ENCODE data around the gene RAPGEF1.

RAPGEF1 gene

DNA sequence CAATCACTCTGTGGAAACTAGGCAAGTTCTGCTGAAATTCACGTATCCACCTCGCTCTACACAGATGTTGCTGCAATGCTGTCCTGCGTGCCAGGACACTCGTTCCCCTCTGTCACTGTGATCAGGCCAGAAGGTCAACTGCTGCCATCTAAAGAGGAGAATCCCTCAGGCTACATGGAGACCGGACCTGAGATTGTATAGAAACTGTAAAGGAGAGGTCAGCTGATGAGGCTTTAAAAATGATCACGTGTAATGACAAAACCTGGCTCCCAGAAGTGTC is 114.4 kb downstream of the RAPGEF1 start:
- TF ChIP-seq, protein P1, sequence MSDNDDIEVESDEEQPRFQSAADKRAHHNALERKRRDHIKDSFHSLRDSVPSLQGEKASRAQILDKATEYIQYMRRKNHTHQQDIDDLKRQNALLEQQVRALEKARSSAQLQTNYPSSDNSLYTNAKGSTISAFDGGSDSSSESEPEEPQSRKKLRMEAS (IDR thresholded peaks at IDR 0.05), result no peak
- no peak for TF ChIP-seq CREB1 (IDR thresholded peaks at IDR 0.05; ENCODE audit: low read depth)
- TF ChIP-seq CEBPB (IDR thresholded peaks at IDR 0.05), result no peak
- TF ChIP-seq, protein P2, sequence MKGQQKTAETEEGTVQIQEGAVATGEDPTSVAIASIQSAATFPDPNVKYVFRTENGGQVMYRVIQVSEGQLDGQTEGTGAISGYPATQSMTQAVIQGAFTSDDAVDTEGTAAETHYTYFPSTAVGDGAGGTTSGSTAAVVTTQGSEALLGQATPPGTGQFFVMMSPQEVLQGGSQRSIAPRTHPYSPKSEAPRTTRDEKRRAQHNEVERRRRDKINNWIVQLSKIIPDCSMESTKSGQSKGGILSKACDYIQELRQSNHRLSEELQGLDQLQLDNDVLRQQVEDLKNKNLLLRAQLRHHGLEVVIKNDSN (IDR thresholded peaks at IDR 0.05), result no peak
- TF ChIP-seq RAD21 (IDR thresholded peaks at IDR 0.05; ENCODE audit: low read depth), result no peak
- TF ChIP-seq ZBTB7A (IDR thresholded peaks at IDR 0.05; ENCODE audit: low read depth), result no peak
- no peak for TF ChIP-seq YY1 (IDR thresholded peaks at IDR 0.05; ENCODE audit: low read depth)
- no peak for TF ChIP-seq EGR1 (IDR thresholded peaks at IDR 0.05)
- TF ChIP-seq, protein P3, sequence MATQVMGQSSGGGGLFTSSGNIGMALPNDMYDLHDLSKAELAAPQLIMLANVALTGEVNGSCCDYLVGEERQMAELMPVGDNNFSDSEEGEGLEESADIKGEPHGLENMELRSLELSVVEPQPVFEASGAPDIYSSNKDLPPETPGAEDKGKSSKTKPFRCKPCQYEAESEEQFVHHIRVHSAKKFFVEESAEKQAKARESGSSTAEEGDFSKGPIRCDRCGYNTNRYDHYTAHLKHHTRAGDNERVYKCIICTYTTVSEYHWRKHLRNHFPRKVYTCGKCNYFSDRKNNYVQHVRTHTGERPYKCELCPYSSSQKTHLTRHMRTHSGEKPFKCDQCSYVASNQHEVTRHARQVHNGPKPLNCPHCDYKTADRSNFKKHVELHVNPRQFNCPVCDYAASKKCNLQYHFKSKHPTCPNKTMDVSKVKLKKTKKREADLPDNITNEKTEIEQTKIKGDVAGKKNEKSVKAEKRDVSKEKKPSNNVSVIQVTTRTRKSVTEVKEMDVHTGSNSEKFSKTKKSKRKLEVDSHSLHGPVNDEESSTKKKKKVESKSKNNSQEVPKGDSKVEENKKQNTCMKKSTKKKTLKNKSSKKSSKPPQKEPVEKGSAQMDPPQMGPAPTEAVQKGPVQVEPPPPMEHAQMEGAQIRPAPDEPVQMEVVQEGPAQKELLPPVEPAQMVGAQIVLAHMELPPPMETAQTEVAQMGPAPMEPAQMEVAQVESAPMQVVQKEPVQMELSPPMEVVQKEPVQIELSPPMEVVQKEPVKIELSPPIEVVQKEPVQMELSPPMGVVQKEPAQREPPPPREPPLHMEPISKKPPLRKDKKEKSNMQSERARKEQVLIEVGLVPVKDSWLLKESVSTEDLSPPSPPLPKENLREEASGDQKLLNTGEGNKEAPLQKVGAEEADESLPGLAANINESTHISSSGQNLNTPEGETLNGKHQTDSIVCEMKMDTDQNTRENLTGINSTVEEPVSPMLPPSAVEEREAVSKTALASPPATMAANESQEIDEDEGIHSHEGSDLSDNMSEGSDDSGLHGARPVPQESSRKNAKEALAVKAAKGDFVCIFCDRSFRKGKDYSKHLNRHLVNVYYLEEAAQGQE (IDR thresholded peaks at IDR 0.05; ENCODE audit: low read depth), result no peak
- TF ChIP-seq FOXM1 (IDR thresholded peaks at IDR 0.05; ENCODE audit: borderline replicate concordance, low read depth), result no peak
- TF ChIP-seq TEAD4 (IDR thresholded peaks at IDR 0.05), result no peak
- no peak for TF ChIP-seq TAF1 (IDR thresholded peaks at IDR 0.05; ENCODE audit: low read depth)
- no peak for TF ChIP-seq EP300 (IDR thresholded peaks at IDR 0.05; ENCODE audit: borderline replicate concordance)
- no peak for TF ChIP-seq NFIC (IDR thresholded peaks at IDR 0.05)
- no peak for TF ChIP-seq TCF12 (IDR thresholded peaks at IDR 0.05; ENCODE audit: low read depth)

DNA sequence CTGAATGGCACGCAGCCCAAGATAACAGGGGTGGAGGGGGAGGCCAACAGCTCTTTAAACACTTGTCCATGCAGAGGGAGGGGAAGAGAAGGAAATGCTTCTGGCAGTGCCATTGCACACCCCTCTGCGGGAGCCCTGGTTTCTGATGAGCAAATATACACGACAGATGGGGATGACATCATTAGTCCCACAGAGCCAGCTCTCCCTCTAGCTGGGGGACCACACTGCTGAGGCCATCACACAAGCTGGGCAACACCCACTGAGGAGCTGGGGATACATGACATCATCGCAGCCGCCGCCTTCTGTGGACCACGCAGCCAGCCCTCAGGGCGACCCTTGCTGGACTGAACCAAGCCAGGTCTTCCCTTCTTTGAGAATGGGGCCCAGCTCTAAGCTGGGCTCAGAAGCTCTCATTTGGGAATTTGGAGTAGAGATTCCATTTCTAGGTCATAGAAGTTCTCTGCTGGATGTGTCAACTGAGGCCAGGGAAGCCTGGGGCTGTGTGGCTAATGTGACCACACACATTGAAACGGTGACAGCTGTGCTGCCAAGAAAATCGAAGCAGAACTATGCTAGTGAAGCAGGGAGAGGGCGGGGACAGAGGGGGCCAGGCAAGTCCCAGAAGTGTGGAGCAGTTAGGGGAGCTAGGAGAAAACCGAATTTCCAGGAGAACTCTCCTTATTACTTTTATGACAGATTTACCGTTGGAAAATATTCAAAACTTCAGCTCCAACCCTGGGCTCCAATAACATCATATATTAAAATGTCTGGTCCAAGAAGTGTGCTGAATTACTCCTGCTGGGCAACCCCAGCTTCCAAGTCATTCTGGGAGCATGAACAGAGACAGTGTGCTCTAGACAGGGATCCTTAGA is 115.0 kb downstream of the RAPGEF1 start:
- TF ChIP-seq TAF1 (IDR thresholded peaks at IDR 0.05; ENCODE audit: low read depth), result no peak
- TF ChIP-seq RAD21 (IDR thresholded peaks at IDR 0.05; ENCODE audit: low read depth), result no peak
- no peak for TF ChIP-seq NFIC (IDR thresholded peaks at IDR 0.05)
- TF ChIP-seq TCF12 (IDR thresholded peaks at IDR 0.05; ENCODE audit: low read depth), result no peak
- TF ChIP-seq, protein P1 (IDR thresholded peaks at IDR 0.05), result no peak
- no peak for TF ChIP-seq EGR1 (IDR thresholded peaks at IDR 0.05)
- TF ChIP-seq, protein P3 (IDR thresholded peaks at IDR 0.05; ENCODE audit: low read depth), result no peak
- TF ChIP-seq, protein P2 (IDR thresholded peaks at IDR 0.05), result no peak
- no peak for TF ChIP-seq CREB1 (IDR thresholded peaks at IDR 0.05; ENCODE audit: low read depth)
- TF ChIP-seq ZBTB7A (IDR thresholded peaks at IDR 0.05; ENCODE audit: low read depth), result no peak
- TF ChIP-seq CEBPB (IDR thresholded peaks at IDR 0.05), result no peak
- no peak for TF ChIP-seq YY1 (IDR thresholded peaks at IDR 0.05; ENCODE audit: low read depth)
- TF ChIP-seq FOXM1 (IDR thresholded peaks at IDR 0.05; ENCODE audit: borderline replicate concordance, low read depth), result no peak

DNA sequence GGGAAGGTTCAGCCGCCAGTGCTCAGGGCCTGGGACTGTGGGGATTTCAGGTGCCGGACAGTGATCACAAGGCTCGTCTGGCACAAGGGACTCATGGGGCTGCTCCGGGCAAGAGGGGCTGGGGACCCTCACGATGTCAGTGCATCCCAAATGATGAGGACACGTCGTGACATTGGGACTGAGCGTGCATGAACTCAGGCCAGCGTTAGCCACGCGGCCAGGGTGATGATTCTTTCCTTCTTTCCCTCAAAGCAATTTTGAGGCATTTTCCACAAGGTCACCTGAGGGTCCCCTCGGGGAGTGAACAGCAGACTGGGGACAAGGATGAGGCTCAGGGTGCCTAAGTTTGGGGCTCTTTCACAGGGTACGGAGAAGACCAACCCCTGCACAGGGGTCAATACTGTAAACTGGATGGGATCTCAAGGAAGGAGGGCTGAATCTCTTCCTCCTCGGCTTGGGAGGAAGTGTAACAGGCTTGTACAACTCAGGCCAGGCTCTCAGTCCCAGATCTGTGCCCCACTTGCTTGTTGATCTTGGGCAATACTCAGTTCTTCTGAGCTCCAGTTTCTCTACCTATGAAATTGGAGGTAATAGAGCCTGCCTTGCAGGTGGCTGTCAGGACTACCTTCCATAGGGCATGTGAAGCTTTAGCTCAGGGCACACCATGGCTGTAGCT is 116.1 kb downstream of the RAPGEF1 start:
- no peak for TF ChIP-seq EGR1 (IDR thresholded peaks at IDR 0.05)
- no peak for TF ChIP-seq CREB1 (IDR thresholded peaks at IDR 0.05; ENCODE audit: low read depth)
- TF ChIP-seq FOXM1 (IDR thresholded peaks at IDR 0.05; ENCODE audit: borderline replicate concordance, low read depth), result no peak
- no peak for TF ChIP-seq EP300 (IDR thresholded peaks at IDR 0.05; ENCODE audit: borderline replicate concordance)
- no peak for TF ChIP-seq YY1 (IDR thresholded peaks at IDR 0.05; ENCODE audit: low read depth)
- no peak for TF ChIP-seq NFIC (IDR thresholded peaks at IDR 0.05)
- no peak for TF ChIP-seq RAD21 (IDR thresholded peaks at IDR 0.05; ENCODE audit: low read depth)
- TF ChIP-seq ZBTB7A (IDR thresholded peaks at IDR 0.05; ENCODE audit: low read depth), result no peak
- TF ChIP-seq, protein P2 (IDR thresholded peaks at IDR 0.05), result no peak

DNA sequence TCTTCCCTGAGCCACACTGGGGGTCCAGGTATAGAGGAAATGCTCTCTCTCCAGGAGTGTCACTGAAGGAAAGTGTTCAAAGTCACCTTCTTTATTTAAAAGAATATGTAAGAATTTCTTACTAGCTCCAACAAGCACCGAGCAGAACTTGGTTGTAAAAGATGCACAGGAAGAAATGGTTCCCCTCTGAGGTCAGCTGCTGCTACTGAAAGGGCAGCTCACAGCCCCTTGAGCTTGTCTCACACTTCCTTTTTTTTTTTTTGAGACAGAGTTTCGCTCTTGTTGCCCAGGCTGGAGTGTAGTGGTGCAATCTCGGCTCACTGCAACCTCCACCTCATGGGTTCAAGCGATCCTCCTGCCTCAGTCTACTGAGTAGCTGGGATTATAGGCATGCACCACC is 117.4 kb downstream of the RAPGEF1 start:
- TF ChIP-seq, protein P2 (IDR thresholded peaks at IDR 0.05), result no peak
- TF ChIP-seq FOXM1 (IDR thresholded peaks at IDR 0.05; ENCODE audit: borderline replicate concordance, low read depth) (no peak), TCF12 (IDR thresholded peaks at IDR 0.05; ENCODE audit: low read depth) (no peak), TAF1 (IDR thresholded peaks at IDR 0.05; ENCODE audit: low read depth) (no peak), TEAD4 (IDR thresholded peaks at IDR 0.05) (no peak), CEBPB (IDR thresholded peaks at IDR 0.05) (no peak), ZBTB7A (IDR thresholded peaks at IDR 0.05; ENCODE audit: low read depth) (no peak), EP300 (IDR thresholded peaks at IDR 0.05; ENCODE audit: borderline replicate concordance) (no peak), CREB1 (IDR thresholded peaks at IDR 0.05; ENCODE audit: low read depth) (no peak)
- TF ChIP-seq, protein P1 (IDR thresholded peaks at IDR 0.05), result no peak
- TF ChIP-seq, protein P3 (IDR thresholded peaks at IDR 0.05; ENCODE audit: low read depth), result no peak
